MM.1S (cell line): Measurements from ENCODE around the gene LRRC28.

ENCODE experiments used
- DNase-seq: peaks from one replicate; pipeline ENCODE4 v3.0.0-alpha.2; 2015
- H2AFZ ChIP-seq: fragments of 300-600 bp; sonication (generic); 2 replicates; pipeline ENCODE4 v1.6.0; 2016; ENCODE audit warnings: antibody characterized with exemption, low read length
- H3F3A ChIP-seq: fragments of 300-600 bp; sonication (generic); 2 replicates; pipeline ENCODE4 v1.6.1; 2016; ENCODE audit warnings: mild to moderate bottlenecking, antibody characterized with exemption, low read length, moderate library complexity, mixed read lengths; ENCODE audit not compliant: insufficient read depth
- H3K27ac ChIP-seq: fragments of 300-600 bp; sonication (generic); 2 replicates; pipeline ENCODE4 v1.5.1; 2016; ENCODE audit warnings: mild to moderate bottlenecking, low read length
- H3K27me3 ChIP-seq: fragments of 300-600 bp; sonication (generic); replicated peaks from 2 replicates; pipeline ENCODE4 v1.6.0; 2016; ENCODE audit warnings: low read length; ENCODE audit not compliant: insufficient read depth
- H3K36me3 ChIP-seq: fragments of 300-600 bp; sonication (generic); replicated peaks from 2 replicates; pipeline ENCODE4 v1.6.1; 2016; ENCODE audit warnings: mild to moderate bottlenecking, low read length, mixed read lengths; ENCODE audit not compliant: insufficient read depth
- H3K4me1 ChIP-seq: fragments of 300-600 bp; sonication (generic); 2 replicates; pipeline ENCODE4 v1.6.1; 2016; ENCODE audit warnings: low read length, mixed read lengths
- H3K4me2 ChIP-seq: fragments of 300-600 bp; sonication (generic); 2 replicates; pipeline ENCODE4 v1.6.0; 2016; ENCODE audit warnings: low read depth, low read length
- H3K4me3 ChIP-seq: fragments of 300-600 bp; sonication (generic); 2 replicates; pipeline ENCODE4 v1.5.1; 2016; ENCODE audit warnings: low read length, mixed read lengths
- H3K79me2 ChIP-seq: fragments of 300-600 bp; sonication (generic); 2 replicates; pipeline ENCODE4 v1.6.1; 2016; ENCODE audit warnings: mixed run types, low read length, mixed read lengths
- H3K9ac ChIP-seq: fragments of 300-600 bp; sonication (generic); 2 replicates; pipeline ENCODE4 v1.6.1; 2016; ENCODE audit warnings: low read length, mixed read lengths
- H3K9me2 ChIP-seq: fragments of 300-600 bp; sonication (generic); replicated peaks from 2 replicates; pipeline ENCODE4 v1.6.1; 2016; ENCODE audit warnings: mild to moderate bottlenecking, low read length, mixed read lengths; ENCODE audit not compliant: insufficient read depth
- H3K9me3 ChIP-seq: fragments of 300-600 bp; sonication (generic); replicated peaks from 2 replicates; pipeline ENCODE4 v1.6.1; 2016; ENCODE audit warnings: mild to moderate bottlenecking, low read length, mixed read lengths; ENCODE audit not compliant: insufficient read depth
- H4K20me1 ChIP-seq: fragments of 300-600 bp; sonication (generic); 2 replicates; pipeline ENCODE4 v1.6.1; 2016; ENCODE audit warnings: mild to moderate bottlenecking, low read length, moderate library complexity, mixed read lengths; ENCODE audit not compliant: insufficient read depth
- EZH2 ChIP-seq: fragments of 300-600 bp; sonication (generic); optimal IDR thresholded peaks from 2 replicates; pipeline ENCODE3; 2017; ENCODE audit warnings: low read depth, mild to moderate bottlenecking, antibody characterized with exemption, low read length, mixed read lengths
- EZH2phosphoT487 ChIP-seq: fragments of 300-600 bp; sonication (generic); IDR thresholded peaks from 2 replicates; pipeline ENCODE4 v1.6.1; 2018; ENCODE audit warnings: antibody characterized with exemption, low read length
- TF ChIP-seq, protein P1 (sequence below): fragments of 300-600 bp; sonication (generic); IDR thresholded peaks from 2 replicates; pipeline ENCODE4 v1.5.1; 2016; ENCODE audit warnings: antibody characterized with exemption, low read length, mixed read lengths

Gene LRRC28

DNA sequence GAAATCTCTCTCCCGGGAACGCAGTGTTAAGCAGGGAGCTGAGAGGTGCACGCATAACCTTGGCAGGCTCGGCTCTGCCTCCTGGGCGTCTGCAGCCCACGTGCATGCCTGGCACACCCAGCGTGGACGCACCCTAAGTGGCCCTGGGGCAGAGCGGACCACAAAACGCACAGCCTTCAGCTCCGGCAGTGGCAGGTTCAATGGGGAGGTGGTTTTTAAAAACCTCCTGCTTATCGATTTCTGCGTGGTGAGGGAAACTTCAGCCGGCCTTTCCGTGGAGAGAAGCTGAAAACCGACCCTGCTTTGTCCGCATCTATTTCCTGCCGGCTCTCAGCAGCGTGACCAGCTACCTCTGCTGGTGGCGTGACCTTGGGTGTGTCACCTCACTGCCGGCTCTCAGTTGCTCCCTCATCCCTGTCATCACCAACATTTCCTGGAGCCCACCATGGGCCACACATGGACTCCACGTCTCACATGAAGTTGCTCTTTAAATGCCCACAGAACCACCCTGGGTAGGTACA lies 179.7 kb downstream of the LRRC28 start:
- no peak for DNase-seq
- peaks cover 3% of the 10 kb centered on the region; the same call in 1 of the 2 replicates for H3K27me3 ChIP-seq
- no peak overlapping the region for H3K4me3 ChIP-seq
- H3K27ac ChIP-seq, result no peak overlapping the region
- H3K9ac ChIP-seq, result no peak overlapping the region
- no peaks in the 10 kb centered on the region for H4K20me1 ChIP-seq
- TF ChIP-seq EZH2 (no peak), EZH2phosphoT487 (no peak)
- TF ChIP-seq, protein P1, sequence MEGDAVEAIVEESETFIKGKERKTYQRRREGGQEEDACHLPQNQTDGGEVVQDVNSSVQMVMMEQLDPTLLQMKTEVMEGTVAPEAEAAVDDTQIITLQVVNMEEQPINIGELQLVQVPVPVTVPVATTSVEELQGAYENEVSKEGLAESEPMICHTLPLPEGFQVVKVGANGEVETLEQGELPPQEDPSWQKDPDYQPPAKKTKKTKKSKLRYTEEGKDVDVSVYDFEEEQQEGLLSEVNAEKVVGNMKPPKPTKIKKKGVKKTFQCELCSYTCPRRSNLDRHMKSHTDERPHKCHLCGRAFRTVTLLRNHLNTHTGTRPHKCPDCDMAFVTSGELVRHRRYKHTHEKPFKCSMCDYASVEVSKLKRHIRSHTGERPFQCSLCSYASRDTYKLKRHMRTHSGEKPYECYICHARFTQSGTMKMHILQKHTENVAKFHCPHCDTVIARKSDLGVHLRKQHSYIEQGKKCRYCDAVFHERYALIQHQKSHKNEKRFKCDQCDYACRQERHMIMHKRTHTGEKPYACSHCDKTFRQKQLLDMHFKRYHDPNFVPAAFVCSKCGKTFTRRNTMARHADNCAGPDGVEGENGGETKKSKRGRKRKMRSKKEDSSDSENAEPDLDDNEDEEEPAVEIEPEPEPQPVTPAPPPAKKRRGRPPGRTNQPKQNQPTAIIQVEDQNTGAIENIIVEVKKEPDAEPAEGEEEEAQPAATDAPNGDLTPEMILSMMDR, result no peak
- H3K4me1 ChIP-seq, result no peaks in the 10 kb centered on the region
- no peaks in the 10 kb centered on the region for H3K9me2 ChIP-seq
- H3F3A ChIP-seq, result no peaks in the 10 kb centered on the region
- H3K36me3 ChIP-seq, result no peaks in the 10 kb centered on the region
- no peak overlapping the region for H2AFZ ChIP-seq
- H3K4me2 ChIP-seq, result no peak overlapping the region
- no peaks in the 10 kb centered on the region for H3K9me3 ChIP-seq
- H3K79me2 ChIP-seq, result no peaks in the 10 kb centered on the region

DNA sequence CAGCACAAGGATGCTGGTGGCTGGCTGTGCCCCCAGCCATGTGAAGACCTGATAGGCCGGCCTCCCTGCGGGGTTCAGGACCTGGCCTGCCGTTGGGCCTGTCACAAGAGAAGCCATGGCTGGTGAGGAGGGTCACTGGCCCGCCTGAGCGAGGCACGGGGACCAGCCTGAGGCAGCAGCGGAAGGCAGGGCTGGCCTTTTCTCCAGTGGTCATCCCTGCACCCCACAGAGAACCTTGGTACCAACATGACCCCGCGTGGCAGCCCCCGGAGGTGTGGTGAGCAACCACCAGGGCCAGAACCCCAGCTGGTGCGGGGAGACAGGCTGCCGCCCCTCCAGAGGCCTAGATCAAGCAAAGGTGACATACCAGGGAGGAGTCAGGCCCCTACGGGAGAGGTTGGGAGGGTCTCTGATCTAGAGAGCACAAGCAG lies 180.4 kb downstream of the LRRC28 start:
- no peaks in the 10 kb centered on the region for H3K9me3 ChIP-seq
- H3K36me3 ChIP-seq, result no peaks in the 10 kb centered on the region
- no peak overlapping the region for H3K27ac ChIP-seq
- H3K4me1 ChIP-seq, result no peaks in the 10 kb centered on the region
- H3K79me2 ChIP-seq, result no peaks in the 10 kb centered on the region
- no peak for DNase-seq
- H3K4me3 ChIP-seq, result no peak overlapping the region
- no peaks in the 10 kb centered on the region for H3F3A ChIP-seq
- H3K9me2 ChIP-seq, result no peaks in the 10 kb centered on the region
- H3K27me3 ChIP-seq, result peaks cover 6% of the 10 kb centered on the region; the same call in 1 of the 2 replicates
- H3K4me2 ChIP-seq, result no peak overlapping the region
- no peak overlapping the region for H2AFZ ChIP-seq
- TF ChIP-seq EZH2phosphoT487, result no peak
- no peak for TF ChIP-seq EZH2
- TF ChIP-seq, protein P1, result no peak
- no peak overlapping the region for H3K9ac ChIP-seq
- H4K20me1 ChIP-seq, result no peaks in the 10 kb centered on the region

DNA sequence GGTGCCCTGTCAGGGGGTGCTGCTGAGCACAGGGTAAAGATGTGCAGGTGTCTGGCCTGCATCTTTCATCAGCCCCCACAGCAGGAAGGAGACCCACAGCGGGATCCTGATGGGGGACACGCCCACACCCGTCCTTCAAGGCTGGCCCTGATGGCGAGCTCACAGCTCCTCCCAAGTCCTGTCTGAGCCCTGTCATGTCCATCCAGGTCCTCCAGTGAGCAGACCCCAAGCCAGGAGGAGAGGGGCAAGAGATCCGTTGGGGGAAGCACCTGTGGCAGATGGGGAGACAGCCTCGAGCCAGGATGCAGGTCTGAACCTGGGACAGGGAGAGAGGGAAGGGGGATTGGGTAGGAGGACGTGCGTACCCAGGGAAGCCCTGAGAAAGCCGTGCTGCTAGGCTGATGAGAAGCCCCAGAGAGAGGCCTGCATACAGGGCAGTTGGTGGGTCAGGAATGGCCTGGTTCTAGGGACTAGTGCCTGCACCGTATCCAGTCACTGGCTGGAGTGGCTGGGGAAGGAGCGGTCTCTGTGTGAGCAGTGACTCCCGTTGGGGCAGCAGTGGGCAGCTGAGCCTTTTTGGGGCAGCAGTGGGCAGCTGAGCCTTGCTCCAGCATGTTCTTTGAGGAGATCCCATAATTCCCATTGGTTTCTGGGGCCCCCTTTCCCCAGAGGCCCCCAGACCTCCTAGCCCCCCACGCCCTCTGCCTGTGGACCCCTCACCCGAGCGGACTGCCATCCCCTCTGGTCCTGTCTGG lies 181.2 kb downstream of the LRRC28 start:
- Histone ChIP-seq H3K4me2 (no peak overlapping the region), H4K20me1 (no peaks in the 10 kb centered on the region), H3K79me2 (no peaks in the 10 kb centered on the region), H3K4me1 (no peaks in the 10 kb centered on the region), H3K27ac (no peak overlapping the region), H3K9me3 (no peaks in the 10 kb centered on the region), H3K4me3 (no peak overlapping the region), H3F3A (no peaks in the 10 kb centered on the region), H2AFZ (no peak overlapping the region), H3K27me3 (peaks cover 6% of the 10 kb centered on the region; the same call in 1 of the 2 replicates), H3K9ac (no peak overlapping the region), H3K9me2 (no peaks in the 10 kb centered on the region), H3K36me3 (no peaks in the 10 kb centered on the region)
- no peak for DNase-seq
- TF ChIP-seq EZH2 (no peak), EZH2phosphoT487 (no peak)
- TF ChIP-seq, protein P1, result no peak
